HCT116 (cell line): ENCODE measurements around the gene TPM2.

Source experiments
- EZH2phosphoT487 ChIP-seq: fragments of 200-600 bp; IDR thresholded peaks from 2 replicates; pipeline ENCODE4 v1.6.1; 2018; ENCODE audit warnings: antibody characterized with exemption, borderline replicate concordance
- SRF ChIP-seq: IDR thresholded peaks from 2 replicates; pipeline ENCODE4 v1.6.1; 2012; ENCODE audit warnings: low read depth
- TF ChIP-seq, protein P1 (sequence below), 3 experiments: fragments of 200-600 bp in 1 of 3; sonication (generic) in 1 of 3; IDR thresholded peaks in 2 of 3; conservative IDR thresholded peaks in 1 of 3; 2 replicates each; pipeline ENCODE4 v1.5.1; 2012 to 2017; ENCODE audit warnings: low read depth in 2 of 3, low read length in 2 of 3, antibody characterized with exemption in 1 of 3, borderline replicate concordance in 1 of 3, control low read depth in 1 of 3, mild to moderate bottlenecking in 1 of 3, mixed read lengths in 1 of 3, mixed run types in 1 of 3, moderate library complexity in 1 of 3; ENCODE audit not compliant: insufficient read depth in 1 of 3

DNA sequence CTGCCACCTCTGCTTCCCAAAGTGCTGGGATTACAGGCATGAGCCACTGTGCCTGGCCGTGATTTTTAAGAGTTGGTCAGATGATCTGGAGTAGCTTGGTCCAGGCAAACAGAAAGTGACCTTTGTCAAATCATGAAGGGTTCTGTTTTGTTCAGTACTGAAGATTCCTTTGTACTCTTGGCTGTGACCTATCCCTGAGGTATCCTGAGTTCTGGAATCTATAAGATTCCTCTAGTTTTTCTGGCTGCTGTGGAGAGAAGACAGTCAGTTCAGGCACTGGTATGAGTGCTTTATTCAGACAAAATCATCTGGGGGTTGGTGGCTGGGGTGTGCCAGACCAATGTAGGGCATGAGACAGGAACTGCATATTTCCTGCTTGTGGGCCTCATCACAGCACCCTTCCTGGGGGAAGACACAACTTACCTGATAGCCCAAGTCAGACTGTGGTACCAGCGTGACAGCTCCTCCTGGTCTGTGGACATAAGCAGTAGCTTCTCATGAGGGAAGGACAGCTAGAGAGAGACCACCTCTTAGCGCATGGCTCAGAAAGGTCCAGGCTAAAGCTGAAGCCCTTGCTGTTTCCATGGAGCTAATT lies 27.9 kb downstream of the TPM2 start:
- TF ChIP-seq EZH2phosphoT487 (no peak), SRF (no peak)
- TF ChIP-seq, protein P1, sequence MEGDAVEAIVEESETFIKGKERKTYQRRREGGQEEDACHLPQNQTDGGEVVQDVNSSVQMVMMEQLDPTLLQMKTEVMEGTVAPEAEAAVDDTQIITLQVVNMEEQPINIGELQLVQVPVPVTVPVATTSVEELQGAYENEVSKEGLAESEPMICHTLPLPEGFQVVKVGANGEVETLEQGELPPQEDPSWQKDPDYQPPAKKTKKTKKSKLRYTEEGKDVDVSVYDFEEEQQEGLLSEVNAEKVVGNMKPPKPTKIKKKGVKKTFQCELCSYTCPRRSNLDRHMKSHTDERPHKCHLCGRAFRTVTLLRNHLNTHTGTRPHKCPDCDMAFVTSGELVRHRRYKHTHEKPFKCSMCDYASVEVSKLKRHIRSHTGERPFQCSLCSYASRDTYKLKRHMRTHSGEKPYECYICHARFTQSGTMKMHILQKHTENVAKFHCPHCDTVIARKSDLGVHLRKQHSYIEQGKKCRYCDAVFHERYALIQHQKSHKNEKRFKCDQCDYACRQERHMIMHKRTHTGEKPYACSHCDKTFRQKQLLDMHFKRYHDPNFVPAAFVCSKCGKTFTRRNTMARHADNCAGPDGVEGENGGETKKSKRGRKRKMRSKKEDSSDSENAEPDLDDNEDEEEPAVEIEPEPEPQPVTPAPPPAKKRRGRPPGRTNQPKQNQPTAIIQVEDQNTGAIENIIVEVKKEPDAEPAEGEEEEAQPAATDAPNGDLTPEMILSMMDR (IDR thresholded peaks at IDR 0.05 in 2 of 3, conservative IDR thresholded peaks at IDR 0.05 in 1 of 3; ENCODE audit: borderline replicate concordance in 1 of 3, insufficient read depth in 1 of 3, low read depth in 2 of 3, low read length in 2 of 3), result no peak
